Testis (tissue), 2 donors: ENCODE results near the gene NFKBIE.

ENCODE experiments used
- POLR2A ChIP-seq: fragments of 450-650 bp; IDR thresholded peaks from one replicate; pipeline ENCODE4 v1.6.1; 2017; ENCODE audit warnings: antibody characterized with exemption, mild to moderate bottlenecking, moderate library complexity
- TF ChIP-seq, protein P1 (sequence below), 3 experiments: fragments of 450-650 bp in 2 of 3; fragments of 200-600 bp in 1 of 3; sonication (generic) in 1 of 3; IDR thresholded peaks; one replicate each; pipeline ENCODE4 v1.5.1; 2016 to 2019; ENCODE audit warnings: antibody characterized with exemption in 3 of 3, mild to moderate bottlenecking in 2 of 3, moderate library complexity in 1 of 3

DNA sequence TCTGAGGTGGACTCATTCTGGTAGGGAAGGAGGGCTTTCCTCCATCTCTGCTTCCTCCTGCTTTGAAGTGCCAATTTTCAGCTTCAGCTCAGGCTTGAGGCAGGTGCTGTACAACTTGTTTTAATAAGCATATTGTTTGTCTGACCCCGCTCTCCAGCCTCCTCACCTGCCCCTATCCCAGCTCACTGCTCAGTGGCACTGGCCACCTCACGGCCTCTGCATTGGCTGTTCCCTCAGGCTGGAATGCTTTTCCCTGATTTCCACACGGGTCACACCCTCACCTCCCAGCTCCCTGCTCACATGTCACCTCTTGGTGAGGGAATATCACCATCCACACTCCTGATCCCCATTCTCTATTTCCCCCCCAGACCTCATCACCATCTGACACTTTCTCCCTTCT, 33.5 kb upstream of the NFKBIE start:
- TF ChIP-seq, protein P1, sequence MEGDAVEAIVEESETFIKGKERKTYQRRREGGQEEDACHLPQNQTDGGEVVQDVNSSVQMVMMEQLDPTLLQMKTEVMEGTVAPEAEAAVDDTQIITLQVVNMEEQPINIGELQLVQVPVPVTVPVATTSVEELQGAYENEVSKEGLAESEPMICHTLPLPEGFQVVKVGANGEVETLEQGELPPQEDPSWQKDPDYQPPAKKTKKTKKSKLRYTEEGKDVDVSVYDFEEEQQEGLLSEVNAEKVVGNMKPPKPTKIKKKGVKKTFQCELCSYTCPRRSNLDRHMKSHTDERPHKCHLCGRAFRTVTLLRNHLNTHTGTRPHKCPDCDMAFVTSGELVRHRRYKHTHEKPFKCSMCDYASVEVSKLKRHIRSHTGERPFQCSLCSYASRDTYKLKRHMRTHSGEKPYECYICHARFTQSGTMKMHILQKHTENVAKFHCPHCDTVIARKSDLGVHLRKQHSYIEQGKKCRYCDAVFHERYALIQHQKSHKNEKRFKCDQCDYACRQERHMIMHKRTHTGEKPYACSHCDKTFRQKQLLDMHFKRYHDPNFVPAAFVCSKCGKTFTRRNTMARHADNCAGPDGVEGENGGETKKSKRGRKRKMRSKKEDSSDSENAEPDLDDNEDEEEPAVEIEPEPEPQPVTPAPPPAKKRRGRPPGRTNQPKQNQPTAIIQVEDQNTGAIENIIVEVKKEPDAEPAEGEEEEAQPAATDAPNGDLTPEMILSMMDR (IDR thresholded peaks at IDR 0.05): no peak
- no peak for TF ChIP-seq POLR2A
